GM21515 (cell line): ENCODE data around the gene ADCY9.
"Not testable (repeated sequence)": the region's sequence is repeated elsewhere in the genome, so short reads cannot be mapped to it uniquely, and the experiment has no call there.

Experiments
- ATAC-seq: cut with Tn5 transposase; IDR thresholded peaks from one replicate; pipeline ENCODE4 v1.9.1; 2021; ENCODE audit not compliant: unreplicated experiment

The ADCY9 gene

DNA sequence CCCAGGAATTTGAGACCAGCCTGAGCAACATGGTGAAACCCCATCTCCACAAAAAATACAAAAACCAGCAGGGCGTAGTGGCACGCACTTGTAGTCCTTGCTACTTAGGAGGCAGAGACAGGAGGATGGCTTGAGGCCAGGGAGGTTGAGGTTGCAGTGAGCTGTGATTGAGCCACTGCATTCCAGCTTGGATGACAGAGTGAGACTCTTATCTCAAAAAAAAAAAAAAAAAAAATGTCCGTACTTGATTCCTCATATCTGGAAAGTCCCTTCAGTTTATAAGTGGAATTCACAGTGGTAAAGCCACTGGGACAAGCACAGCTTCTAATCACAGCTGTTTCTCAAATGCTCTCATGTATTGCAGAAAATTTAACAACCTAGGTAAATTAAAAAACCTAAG, 157.1 kb downstream of the ADCY9 start:
- ATAC-seq = no peak

DNA sequence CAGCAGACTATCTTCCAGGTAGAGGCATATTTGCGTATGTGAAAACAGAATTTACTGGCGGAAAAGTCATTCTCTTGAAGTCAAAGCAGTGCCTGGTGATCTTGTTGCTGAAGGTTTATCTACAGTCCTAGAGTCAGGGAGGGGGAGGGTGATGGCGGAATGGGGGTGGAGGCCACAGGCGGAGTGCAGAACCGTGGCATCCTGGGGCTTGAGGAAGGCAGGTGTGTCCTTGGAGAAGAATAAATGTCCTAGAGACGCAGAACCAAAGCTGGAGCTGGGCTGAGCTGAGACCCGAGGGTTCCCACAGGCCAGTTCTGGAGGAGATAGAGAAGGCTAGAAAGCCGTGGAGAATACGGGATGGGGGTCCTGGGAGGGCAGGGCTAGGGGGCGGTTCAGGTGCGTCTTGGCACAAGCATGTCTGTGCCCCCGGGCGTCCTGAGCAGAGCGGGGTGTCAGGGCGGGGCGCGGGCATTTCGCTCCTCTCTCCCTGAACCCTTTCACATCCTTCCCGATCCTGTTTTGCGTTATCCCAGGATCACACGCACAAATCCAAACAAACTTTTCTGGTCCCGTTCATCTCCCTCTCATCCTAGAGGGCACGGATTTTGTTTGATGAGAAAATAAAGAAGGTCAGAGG, 158.8 kb downstream of the ADCY9 start:
- ATAC-seq = no peak

DNA sequence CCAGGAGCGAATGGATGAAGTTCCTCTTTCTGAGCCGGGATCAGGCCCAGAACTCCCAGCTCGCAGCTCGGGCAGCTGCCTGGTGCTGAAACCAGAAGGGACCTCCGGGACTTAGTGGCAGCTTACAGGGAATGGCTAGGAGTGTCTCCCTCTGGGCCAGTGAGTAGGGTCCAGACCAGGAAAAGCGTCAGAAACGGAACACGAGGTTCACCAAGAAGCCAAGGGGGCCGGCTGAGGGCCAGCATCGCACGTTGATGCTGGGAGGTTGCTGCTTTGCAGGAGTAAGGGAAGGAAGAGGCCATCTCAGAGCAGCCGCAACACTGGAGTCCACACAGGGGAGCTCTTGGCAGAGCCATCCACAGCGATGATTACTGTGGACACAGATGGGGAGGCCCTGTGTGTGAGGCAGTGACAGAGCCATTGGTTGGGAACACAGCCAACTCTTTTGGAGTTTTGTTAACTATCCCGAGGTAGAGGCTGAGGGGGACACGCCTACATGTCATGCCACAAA, 161.8 kb downstream of the ADCY9 start:
- no peak for ATAC-seq

DNA sequence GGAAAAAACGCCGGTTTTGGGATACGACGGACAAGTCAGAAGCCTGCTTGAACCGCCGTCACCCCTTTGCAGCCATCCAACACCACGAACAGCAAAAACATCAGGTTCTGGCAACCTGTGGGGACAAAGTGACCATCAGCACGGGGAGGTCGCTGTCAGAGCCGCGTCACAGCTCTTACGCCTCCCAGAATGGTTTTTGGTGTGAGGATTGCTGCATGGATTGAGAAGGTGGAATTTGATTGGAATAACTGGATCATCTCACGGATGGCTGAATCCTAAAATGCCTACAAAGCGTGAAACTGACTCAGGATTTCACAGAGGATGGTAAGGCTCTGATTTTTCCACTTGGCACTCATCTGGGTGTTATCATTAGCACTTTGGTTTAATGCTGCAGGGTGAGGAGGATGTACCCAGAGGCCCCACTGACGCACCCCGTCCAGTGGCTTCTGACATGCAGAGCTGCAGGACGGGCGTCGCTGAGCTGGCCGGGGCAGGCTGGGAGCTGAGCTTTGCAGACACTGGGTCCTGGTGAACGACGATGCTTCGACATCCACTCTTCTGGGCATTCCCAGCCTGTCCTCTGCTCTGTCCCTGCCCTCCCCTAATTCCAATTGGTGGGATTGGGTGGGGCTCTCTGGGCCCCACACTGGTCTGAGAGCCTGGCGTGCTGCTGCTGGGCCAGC, 162.4 kb downstream of the ADCY9 start:
- ATAC-seq = no peak

DNA sequence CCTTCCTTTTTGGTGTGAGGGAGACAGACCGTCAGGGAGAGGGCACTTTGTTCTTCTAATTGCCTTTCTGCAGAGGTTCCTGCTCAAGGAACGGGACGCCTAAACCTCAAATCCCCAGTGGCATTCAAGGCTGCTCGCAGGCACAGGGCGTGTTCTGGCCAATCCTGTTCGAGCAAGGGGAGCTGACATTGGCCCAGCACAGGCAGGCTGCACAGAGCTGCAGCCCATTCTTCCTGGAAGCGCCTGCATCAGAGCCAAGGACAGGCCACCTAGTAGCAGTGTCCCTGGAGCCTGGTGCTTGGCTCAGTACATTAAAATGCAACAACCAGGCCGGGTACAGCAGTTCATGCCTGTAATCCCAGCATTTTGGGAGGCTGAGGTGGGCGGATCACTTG, 163.5 kb downstream of the ADCY9 start:
- no peak for ATAC-seq

DNA sequence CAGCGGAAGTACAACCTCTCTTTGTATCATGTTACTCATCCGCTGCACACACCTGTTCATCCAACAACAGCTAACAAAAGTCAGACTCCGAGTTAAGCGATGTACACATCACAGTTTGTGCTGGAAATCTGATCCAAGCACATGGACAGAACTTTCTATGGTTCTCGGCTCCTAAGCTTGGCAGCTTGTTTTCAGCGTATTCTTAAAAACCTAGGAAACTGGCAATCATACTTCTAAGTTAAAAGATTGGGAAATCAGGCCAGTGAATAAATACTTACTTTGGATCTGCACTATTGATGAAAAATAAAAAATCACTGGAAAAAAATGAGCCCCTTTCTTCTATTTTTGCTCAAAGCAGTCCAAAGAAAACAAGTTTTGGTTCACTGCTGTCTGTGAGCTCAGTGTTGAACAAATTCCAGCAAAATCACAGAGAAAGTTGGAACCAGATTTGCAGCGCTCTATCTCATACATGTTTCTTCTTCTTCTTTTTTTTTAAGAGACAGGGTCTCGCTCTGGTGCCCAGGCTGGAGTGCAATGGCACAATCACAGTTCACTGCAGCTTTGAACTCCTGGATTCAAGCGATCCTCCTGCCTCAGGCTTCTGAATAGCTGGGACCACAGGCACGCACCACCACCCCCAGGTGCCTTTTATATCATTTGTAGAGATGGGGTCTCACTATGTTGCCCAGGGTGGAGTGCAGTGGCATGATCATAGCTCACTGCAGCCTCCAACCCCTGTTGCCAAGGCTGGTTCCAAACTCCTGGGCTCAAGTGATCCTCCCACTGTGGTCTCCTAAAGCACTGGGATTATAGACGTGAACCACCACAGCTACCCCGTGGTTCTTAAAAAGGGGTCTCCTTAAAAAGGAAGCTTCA, 164.1 kb downstream of the ADCY9 start:
- ATAC-seq = no peak

DNA sequence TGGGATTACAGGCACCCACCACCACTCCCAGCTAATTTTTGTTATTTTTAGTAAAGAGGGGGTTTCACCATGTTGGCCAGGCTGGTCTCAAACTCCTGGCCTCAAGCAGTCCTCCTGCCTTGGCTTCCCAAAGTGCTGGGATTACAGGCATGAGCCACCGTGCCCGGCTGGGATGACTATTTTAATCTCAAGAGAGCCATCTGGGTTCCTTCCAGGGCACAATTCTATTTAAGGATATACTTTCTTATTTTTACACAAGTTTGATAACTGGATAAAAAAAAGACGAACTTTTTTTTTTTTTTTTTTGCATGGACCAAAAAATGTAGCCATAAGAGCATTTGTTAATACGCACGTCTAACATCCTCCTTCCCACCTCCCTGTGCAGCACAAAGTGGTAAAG, 164.9 kb downstream of the ADCY9 start:
- not testable (repeated sequence) for ATAC-seq

DNA sequence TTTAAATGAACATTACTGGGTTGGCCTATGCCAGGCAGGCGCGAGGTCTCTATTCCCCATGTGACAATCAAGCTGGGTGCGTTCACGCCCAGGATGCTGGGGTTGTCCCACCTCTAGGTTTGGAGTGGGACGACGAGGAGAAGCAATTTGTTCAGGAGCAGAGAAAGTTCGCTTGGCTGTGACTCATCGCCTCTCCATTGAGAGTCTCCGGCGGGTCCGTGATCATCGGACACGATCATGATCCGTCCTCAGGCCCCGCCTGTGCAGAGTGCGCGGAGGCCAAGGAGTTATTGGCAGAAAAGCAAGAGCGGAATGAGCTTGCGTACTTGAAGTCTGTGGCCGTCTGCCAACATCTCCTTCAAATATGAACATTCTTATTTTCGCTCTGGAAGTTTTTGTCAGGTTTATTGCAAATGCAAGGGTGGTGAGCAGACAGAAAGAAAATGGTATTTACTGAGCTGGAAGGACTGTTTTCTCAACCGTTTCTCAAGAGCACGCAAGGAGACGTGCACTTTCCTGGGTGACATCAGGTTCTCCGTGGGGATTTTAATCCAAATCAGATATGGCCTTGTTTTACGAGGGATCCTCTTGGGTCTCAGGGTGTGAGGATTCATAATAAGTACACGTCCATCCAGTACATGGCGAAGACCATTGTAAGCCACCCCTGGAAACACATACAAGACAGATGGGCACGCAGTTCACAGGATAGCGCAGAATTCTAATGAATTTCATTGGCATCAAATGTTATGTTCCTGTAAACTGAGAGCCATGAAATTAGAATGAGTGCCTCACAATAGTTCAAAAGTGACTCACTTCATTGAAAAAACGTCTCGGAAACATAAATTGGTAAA, 165.7 kb downstream of the ADCY9 start:
- ATAC-seq = no peak

DNA sequence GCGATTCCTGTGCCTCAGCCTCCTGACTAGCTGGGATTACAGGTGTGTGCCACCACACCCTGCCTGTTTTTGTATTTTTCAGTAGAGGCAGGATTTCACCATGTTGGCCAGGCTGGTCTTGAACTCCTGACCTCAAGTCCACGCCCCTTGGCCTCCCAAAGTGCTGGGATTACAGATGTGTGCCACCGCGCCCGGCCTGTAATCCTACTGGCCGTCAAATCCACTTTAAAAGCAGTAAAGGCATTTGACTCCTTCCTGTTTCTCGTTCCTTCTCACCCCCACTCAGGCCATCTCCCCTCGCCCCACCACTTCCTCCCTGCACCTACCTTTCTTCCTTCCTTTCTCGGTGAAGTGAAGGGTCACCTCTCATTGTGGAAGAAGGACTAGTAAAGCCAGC, 166.3 kb downstream of the ADCY9 start:
- no peak for ATAC-seq

DNA sequence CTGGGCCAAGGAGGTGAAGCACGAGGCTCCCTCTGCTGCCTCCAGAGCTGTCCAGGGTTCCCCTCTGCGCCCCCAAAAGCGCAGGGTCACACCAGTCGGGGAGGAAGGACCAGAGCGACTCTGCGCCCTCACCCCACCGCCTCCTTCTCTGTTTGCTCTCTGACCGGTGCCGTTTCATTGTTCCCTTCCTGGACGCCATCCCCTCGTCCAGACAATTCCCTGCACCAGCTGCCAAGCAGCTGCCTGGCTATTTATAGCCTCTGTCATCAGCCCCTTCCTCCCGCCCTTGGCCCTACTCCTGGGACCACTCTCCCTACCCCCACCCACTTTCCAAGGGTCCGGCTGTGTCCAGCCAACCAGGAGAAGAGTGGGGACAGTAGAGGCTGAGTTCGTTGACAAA, 167.0 kb downstream of the ADCY9 start:
- no peak for ATAC-seq

DNA sequence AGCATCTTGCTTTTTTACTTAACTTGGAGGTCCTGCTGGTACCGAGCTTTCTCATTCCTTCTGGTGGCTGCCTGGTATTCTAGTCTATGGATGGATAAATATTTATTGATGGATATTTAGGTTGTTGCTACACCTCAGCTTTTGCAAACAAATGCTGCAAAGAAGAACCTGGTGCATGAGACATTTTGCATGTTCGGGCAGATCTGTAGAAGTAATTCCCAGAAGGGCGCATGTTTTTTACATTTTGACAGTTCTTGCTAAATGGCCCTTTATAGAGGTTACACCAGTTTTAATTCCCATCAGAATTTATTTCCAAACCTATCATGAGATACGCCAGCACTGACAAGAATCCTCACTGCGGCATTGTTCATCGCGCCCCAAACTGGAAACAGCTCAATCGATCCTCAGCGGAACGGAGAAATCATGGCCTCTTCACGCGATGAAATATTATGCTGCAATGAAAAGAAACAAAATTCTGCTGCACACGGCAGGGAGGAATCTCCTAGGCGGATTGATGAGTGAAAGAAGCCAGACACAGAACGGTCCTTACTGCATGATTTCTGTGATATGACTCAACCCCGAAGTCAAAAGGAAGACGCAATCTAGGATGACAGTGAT, 167.8 kb downstream of the ADCY9 start:
- ATAC-seq = no peak

DNA sequence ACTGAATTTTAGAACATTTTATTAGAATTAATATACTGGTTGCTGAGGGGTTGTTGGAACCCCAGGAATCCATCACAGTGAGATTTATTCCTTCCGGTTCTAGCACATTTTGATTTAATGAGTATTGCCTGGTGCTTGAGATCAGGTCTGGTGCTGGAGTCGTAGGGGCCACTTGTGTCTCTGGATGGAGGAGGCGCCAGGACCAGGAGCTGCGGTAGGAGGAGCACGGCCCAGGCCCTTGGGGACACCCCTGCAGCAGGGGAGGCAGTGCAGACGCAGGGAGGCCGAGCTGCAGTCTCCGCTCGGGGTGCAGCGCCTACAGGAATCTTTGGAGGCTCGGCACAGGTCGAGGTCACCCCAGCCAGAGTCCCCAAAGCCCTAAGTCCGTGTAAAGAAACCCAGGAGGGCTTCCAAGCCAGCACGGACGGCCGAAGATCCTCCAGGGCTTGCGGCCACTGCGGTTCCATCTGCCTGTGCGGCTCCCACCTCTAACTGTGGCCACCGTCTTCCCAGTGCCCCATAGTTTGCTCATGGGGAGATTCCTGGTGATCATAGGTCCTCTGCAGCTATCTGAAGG, 169.6 kb downstream of the ADCY9 start:
- no peak for ATAC-seq

DNA sequence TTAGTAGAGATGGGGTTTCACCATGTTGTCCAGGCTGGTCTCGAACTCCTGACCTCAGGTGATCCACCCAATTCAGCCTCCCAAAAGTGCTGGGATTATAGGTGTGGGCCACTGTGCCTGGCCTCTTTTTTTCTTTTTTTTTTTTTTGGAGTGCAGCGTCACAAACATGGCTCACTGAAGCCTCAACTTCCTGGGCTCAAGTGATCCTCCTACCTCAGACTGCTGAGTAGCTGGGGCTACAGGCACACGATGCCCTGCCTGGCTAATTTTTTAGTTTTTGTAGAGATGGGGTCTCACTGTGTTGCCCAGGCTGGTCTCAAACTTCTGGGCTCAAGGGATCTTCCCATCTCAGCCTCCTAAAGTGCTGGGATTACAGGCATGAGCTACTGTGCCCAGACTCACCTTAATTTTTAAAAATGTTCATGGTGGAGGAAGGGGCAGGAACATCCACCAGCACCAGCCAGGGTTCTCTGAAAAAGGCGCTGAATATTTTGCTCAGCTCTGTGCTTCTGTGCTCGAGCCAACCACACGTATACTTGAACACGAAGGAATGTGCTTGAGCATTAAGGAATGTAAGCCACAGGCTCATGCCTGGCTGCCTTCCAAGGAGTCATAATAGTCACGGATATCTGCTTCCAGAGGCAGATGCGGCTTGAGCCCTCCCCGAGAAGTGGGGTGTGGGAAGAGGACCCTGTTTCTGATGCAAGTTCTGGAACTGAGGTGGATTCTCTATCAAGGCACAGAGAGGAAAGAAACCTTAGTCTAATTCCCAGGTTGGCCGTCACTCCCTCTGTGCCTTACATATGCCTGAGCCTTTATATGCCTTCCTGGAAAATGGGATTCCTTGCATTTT, 170.3 kb downstream of the ADCY9 start:
- ATAC-seq = no peak

DNA sequence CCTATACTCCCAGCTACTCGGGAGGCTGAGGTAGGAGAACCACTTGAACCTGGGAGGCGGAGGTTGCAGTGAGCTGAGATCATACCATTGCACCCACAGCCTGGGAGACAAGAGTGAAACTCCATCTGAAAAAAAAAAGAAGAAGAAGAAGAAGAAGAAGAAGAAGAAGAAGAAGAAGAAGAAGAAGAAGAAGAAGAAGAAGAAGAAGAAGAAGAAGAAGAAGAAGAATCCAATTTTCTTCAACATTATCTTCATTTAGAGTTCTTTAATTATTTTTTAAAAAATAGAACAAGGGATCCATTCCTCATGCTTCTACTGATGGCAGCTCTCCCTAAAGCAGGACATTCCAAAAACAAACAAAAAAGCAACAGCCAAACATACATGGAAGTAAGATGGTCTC, 171.8 kb downstream of the ADCY9 start:
- ATAC-seq = not testable (repeated sequence)

DNA sequence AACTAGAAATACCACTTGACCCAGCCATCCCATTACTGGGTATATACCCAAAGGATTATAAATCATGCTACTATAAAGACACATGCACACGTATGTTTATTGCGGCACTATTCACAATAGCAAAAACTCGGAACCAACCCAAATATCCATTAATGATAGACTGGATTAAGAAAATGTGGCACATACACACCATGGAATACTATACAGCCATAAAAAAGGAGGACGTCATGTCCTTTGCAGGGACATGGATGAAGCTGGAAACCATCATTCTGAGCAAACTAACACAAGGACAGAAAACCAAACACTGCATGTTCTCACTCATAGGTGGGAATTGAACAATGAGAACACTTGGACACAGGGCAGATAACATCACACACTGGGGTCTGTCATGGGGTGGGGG, 174.1 kb downstream of the ADCY9 start:
- ATAC-seq = not testable (repeated sequence)

DNA sequence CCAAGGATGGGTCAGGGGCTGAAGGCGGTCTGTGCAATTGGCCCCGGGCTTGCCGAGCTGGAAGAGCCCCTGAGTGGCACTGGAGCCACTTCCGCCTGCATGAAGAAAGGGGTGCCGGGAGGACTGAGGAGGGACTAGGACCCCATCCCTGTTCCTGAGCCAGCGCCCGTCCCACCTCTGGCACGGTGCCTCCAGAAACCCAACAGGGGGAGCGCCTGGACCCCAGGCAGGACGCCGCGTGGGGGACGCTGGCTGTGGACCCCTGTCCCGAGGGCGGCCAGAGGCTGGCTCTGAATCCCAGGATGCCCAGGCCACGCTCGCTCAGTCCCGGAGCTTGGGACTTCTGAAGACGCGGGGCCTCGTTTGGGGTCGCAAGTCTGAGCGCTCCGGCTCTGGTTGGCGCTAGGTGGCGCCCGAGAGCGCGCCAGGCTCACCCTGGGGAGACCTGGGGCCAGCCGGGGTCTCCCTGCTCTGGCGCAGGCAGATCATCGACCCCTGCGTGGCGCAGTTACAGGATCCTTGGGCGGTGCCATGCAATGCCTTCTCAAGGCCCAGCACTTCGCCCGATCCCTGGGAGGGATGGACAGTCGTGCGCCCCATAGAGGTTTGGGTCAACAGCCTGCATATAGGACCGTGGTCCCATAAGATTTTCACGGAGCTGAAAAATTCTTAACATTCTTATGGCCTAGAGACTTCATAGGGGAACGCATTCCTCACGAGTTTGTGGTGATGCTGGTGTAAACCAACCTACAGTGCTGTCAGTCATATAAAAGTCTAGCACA, 177.2 kb downstream of the ADCY9 start:
- no peak for ATAC-seq

DNA sequence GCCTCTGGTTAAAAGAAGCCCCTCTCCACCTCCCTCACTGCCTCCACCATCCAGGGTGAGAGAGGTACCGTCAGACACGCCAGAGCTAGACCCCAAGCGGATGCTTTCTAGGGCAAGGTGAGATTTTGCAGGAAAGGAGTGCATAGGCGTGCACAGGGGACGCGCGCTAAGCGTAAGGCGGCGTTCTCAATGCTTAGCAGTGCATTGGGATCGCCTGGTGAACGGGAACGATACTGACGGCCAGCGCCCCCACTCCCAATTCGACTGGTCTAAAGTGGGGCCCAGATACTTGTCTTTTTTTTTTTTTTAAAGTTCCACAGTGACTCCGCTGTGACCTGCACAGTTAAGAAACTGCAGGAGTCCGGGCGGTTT, 177.8 kb downstream of the ADCY9 start:
- no peak for ATAC-seq

DNA sequence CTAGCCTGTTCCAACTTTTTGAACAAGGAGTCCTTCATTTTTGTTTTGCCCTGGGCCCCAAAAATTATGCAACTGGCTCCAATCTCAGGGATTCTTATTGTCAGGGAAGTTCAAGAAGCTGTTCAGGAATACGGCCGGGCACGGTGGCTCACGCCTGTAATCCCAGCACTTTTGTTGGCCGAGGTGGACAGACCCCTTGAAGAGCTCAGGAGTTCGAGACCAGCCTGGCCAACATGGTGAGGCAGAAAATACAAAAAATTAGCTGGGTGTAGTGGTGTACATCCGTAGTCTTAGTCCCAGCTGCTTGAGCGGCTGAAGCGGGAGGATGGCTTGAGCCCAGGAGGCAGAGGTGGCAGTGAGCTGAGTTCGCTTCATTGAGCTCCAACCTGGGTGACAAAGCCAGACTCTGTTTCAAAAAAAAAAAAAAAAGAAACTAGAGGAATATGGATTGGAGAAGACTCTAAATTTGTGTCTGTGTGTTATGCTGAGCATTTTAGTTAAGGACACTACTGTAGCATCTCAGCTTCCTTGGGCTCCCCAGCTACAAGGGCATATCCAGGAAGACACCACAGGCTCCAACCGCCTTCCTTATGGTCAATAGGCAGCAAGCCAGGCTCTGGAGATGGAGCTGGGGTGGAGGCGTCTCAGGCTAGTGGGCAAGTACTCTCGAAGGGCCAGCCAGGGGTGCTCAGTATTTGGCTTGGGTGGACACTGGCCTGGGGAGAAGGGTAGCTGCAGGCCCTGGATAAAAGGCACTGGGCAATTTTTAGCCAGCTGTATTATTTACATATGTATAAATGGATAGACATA, 179.0 kb downstream of the ADCY9 start:
- ATAC-seq = no peak
